SK-N-MC (cell line): ENCODE results near the gene CACNA2D2.

Source experiments
- EZH2 ChIP-seq: fragments of 200-600 bp; sonication (generic); IDR thresholded peaks from one replicate; pipeline ENCODE4 v1.6.1; 2017; ENCODE audit warnings: antibody characterized with exemption
- POLR2AphosphoS5 ChIP-seq: IDR thresholded peaks from 2 replicates; pipeline ENCODE4 v1.6.1; 2012; ENCODE audit warnings: mild to moderate bottlenecking, low read depth, low read length, borderline replicate concordance

DNA sequence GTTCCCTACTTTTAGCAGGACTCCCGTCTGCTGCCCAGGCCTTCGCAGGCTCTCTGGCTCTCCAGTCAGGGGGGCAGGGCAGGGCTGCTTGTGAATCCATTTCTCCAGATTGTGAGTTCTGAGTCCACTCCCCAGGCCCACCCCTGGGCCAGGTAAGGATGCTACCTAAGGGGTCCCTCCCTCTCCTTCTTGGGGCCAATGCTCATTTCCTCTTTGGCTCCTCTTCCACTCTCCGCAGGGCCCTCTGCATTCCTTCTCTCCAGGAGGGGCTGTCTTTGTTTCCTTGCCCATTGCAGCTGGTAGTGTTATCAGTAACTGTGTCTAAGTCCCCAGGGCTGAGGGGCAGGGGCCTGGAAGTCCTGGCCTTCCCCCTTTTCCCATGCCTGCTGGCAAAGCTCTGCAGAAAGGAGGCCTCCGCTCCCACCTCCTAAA, 13.0 kb upstream of the CACNA2D2 start:
- TF ChIP-seq POLR2AphosphoS5 (no peak), EZH2 (no peak)
